K562 (cell line): ENCODE results near the gene ZMPSTE24. TPM values are rescaled to one million over a fixed set of nuclear protein-coding genes. Genes with fewer than 3 reads are reported as not detected.

ENCODE experiments used
- ATAC-seq: fragments of 200-7000 bp; cut with Tn5 transposase; 3 replicates; pipeline ENCODE4 v1.9.1; 2020; ENCODE audit warnings: moderate library complexity
- BruUV-seq: library from RNA; stranded (reverse); fragments of 400-500 nt; replicated peaks from 2 replicates; lab custom pipeline; 2021; lab: Mats Ljungman, UMichigan
- CTCF ChIA-PET: fragments of 300-600 bp; formaldehyde crosslinking; extraction: SDS; loops from one replicate; lab custom pipeline; 2021; ENCODE audit warnings: low intra/inter-chr PET ratio; lab: Yijun Ruan, JAX
- POLR2A ChIA-PET: fragments of 300-600, 350-650 bp; sonication (Branson Sonifier 250); formaldehyde crosslinking; extraction: SDS; loops from one replicate; lab custom pipeline; 2021; ENCODE audit warnings: antibody characterized with exemption, inconsistent platforms; lab: Yijun Ruan, JAX
- DNase-seq, 4 experiments: peaks; one replicate each; pipeline versions ENCODE4 v3.0.0 to v3.0.0-alpha.2; 2011 to 2018; ENCODE audit warnings: low spot score in 3 of 4, mixed read lengths in 3 of 4; ENCODE audit errors: extremely low read depth in 1 of 4
- FAIRE-seq: peaks from 2 replicates; lab custom pipeline; 2011; peaks lifted over from hg19 to GRCh38; lab: Jason Lieb, UNC
- H2AFZ ChIP-seq: 2 replicates; pipeline ENCODE4 v1.6.0; 2011; ENCODE audit warnings: low read depth, low read length, control low read depth, inconsistent platforms
- H3K27ac ChIP-seq: fragments of 200-600 bp; 3 replicates; pipeline ENCODE4 v1.8.0; 2011; ENCODE audit warnings: low read depth, mild to moderate bottlenecking, control low read depth, inconsistent platforms, low read length, moderate library complexity, mixed read lengths; ENCODE audit errors: extremely low read depth
- H3K27me3 ChIP-seq, 2 experiments: fragments of 300-600 bp in 1 of 2; 2 replicates in 1 of 2; 3 replicates in 1 of 2; pipeline versions ENCODE4 v1.6.0 to v1.8.0; 2011; ENCODE audit warnings: inconsistent platforms in 2 of 2, low read length in 2 of 2, mild to moderate bottlenecking in 1 of 2, mixed read lengths in 1 of 2, moderate library complexity in 1 of 2; ENCODE audit not compliant: control insufficient read depth in 2 of 2, insufficient read depth in 2 of 2
- H3K36me3 ChIP-seq: fragments of 300-600 bp; 3 replicates; pipeline ENCODE4 v1.8.0; 2011; ENCODE audit warnings: mild to moderate bottlenecking, low read length, inconsistent platforms; ENCODE audit not compliant: control insufficient read depth, insufficient read depth
- H3K4me1 ChIP-seq, 2 experiments: fragments of 200-600 bp in 1 of 2; replicated peaks in 1 of 2; 2 replicates in 1 of 2; 3 replicates in 1 of 2; pipeline versions ENCODE4 v1.5.1 to v1.8.0; 2011; ENCODE audit warnings: inconsistent platforms in 2 of 2, low read length in 2 of 2, mild to moderate bottlenecking in 1 of 2, mixed read lengths in 1 of 2, moderate library complexity in 1 of 2; ENCODE audit not compliant: control insufficient read depth in 2 of 2, insufficient read depth in 2 of 2
- H3K4me2 ChIP-seq: 2 replicates; pipeline ENCODE4 v1.6.1; 2011; ENCODE audit warnings: low read length, control low read depth, inconsistent platforms, mixed read lengths; ENCODE audit not compliant: insufficient read depth
- H3K4me3 ChIP-seq: fragments of 200-600 bp; sonication (generic), shearing (Covaris generic); 2 replicates; pipeline ENCODE4 v1.5.1; 2016; ENCODE audit warnings: control low read depth, inconsistent platforms
- H3K79me2 ChIP-seq: fragments of 200-600 bp; 3 replicates; pipeline ENCODE4 v1.8.0; 2011; ENCODE audit warnings: low read length, inconsistent platforms; ENCODE audit not compliant: control insufficient read depth, insufficient read depth
- H3K9ac ChIP-seq, 2 experiments: 2 replicates each; pipeline versions ENCODE4 v1.6.0 to v1.6.1; 2011; ENCODE audit warnings: low read depth in 2 of 2, low read length in 2 of 2, control low read depth in 1 of 2, inconsistent platforms in 1 of 2, mild to moderate bottlenecking in 1 of 2, mixed read lengths in 1 of 2; ENCODE audit not compliant: insufficient read depth in 1 of 2
- H3K9me1 ChIP-seq: one replicate; pipeline ENCODE4 v1.6.0; 2011; ENCODE audit warnings: inconsistent platforms, mild to moderate bottlenecking, low read length, moderate library complexity; ENCODE audit not compliant: control insufficient read depth, insufficient read depth
- H3K9me3 ChIP-seq: replicated peaks from 2 replicates; pipeline ENCODE4 v1.5.1; 2011; ENCODE audit warnings: low read depth, low read length, inconsistent platforms; ENCODE audit not compliant: control insufficient read depth, insufficient read depth
- H4K20me1 ChIP-seq: replicated peaks from 2 replicates; pipeline ENCODE4 v1.6.1; 2011; ENCODE audit warnings: low read length, inconsistent platforms, mixed read lengths; ENCODE audit not compliant: control insufficient read depth, insufficient read depth
- CBX3 ChIP-seq, 2 experiments: IDR thresholded peaks; 1 replicate in 1 of 2; 2 replicates in 1 of 2; pipeline ENCODE4 v1.6.1; 2012; ENCODE audit warnings: inconsistent platforms in 2 of 2, low read length in 2 of 2, borderline replicate concordance in 1 of 2, control low read depth in 1 of 2
- EHMT2 ChIP-seq: fragments of 450-650 bp; IDR thresholded peaks from 2 replicates; pipeline ENCODE4 v1.6.1; 2018; ENCODE audit warnings: antibody characterized with exemption
- FOXP1 ChIP-seq: sonication (generic); formaldehyde crosslinking; IDR thresholded peaks from 2 replicates; pipeline ENCODE4 v1.8.0; 2022; ENCODE audit warnings: mild to moderate bottlenecking, missing genetic modification reagents
- NR2C2 ChIP-seq, 2 experiments: fragments of 200-800 bp in 1 of 2; sonication (Bioruptor generic) in 1 of 2; sonication (generic) in 1 of 2; formaldehyde crosslinking in 1 of 2; IDR thresholded peaks; 2 replicates each; pipeline versions ENCODE4 v1.6.1 to v1.8.0; 2016 to 2022; ENCODE audit warnings: mild to moderate bottlenecking in 1 of 2, missing compliant biosample characterization in 1 of 2, missing genetic modification characterization in 1 of 2, missing genetic modification reagents in 1 of 2
- NUFIP1 ChIP-seq: fragments of 450-650 bp; IDR thresholded peaks from 2 replicates; pipeline ENCODE4 v1.6.1; 2018; ENCODE audit not compliant: partially characterized antibody
- SETDB1 ChIP-seq: IDR thresholded peaks from one replicate; pipeline ENCODE4 v1.6.1; 2012; ENCODE audit warnings: low read length, control low read depth, inconsistent platforms
- ZNF311 ChIP-seq: fragments of 250-450 bp; sonication (Bioruptor Pico); IDR thresholded peaks from 2 replicates; pipeline ENCODE4 v1.4.0; 2020; ENCODE audit warnings: mild to moderate bottlenecking, moderate library complexity
- WGBS: fragments of 100-300 bp; shearing (Covaris generic); methylation state at CpG from one replicate; pipeline ENCODE4 v1.1.6; 2016; ENCODE audit warnings: low coverage, mixed read lengths; ENCODE audit not compliant: insufficient coverage; ENCODE audit errors: missing lambda C conversion rate; 5-methylcytosine and 5-hydroxymethylcytosine counted together
- in situ Hi-C: fragments of 300-500 bp; cut with MboI; formaldehyde crosslinking; loops from 4 replicates; pipeline ENCODE4 v1.15.0; 2018; ENCODE audit warnings: inconsistent platforms, mixed read lengths
- intact Hi-C: fragments of 100-400 bp; cut with micrococcal nuclease; formaldehyde crosslinking; loops from 2 replicates; pipeline ENCODE4 v1.14.2; 2022
- polyA plus RNA-seq, 8 experiments: library from polyadenylated mRNA; depleted of rRNA in 4 of 8; stranded (reverse) in 5 of 8; unstranded in 3 of 8; fragments of >200 nt; fragmentation: Nextera tagmentation in 2 of 8; fragmentation: Illumina TruSeq in 1 of 8; extraction: Ambion mirVana in 2 of 8; extraction: Trizol in 1 of 8; gene quantifications; 2 replicates each; pipeline versions ENCODE4 v1.2.1 to v1.2.3, GENCODE V29; 2011 to 2014; ENCODE audit warnings: inconsistent platforms in 1 of 8, missing spikeins in 1 of 8
- total RNA-seq, 7 experiments: library from RNA; depleted of rRNA in 6 of 7; stranded (reverse); fragments of >200 nt in 6 of 7; fragmentation: Illumina TruSeq in 2 of 7; extraction: Trizol in 2 of 7; gene quantifications; 2 replicates each; pipeline versions ENCODE4 v1.2.1 to v1.2.3, GENCODE V29; 2011 to 2021; ENCODE audit warnings: low replicate concordance in 1 of 7
- TF ChIP-seq, protein P1 (sequence below): fragments of 450-650 bp; formaldehyde crosslinking; IDR thresholded peaks from 2 replicates; pipeline ENCODE4 v1.4.0; 2022; ENCODE audit warnings: missing genetic modification characterization
- TF ChIP-seq, protein P2 (sequence below): IDR thresholded peaks from 2 replicates; pipeline ENCODE4 v1.6.1; 2014; ENCODE audit warnings: antibody characterized with exemption
- TF ChIP-seq, protein P3 (sequence below): sonication (generic); formaldehyde crosslinking; IDR thresholded peaks from 2 replicates; pipeline ENCODE4 v1.8.1; 2023; ENCODE audit warnings: missing genetic modification reagents, mild to moderate bottlenecking, borderline replicate concordance
- TF ChIP-seq, protein P4 (sequence below): fragments of 250-450 bp; sonication (Bioruptor Pico); IDR thresholded peaks from 2 replicates; pipeline ENCODE4 v1.5.0; 2020; ENCODE audit warnings: mild to moderate bottlenecking, borderline replicate concordance

ZMPSTE24 gene
- total and polyA plus RNA-seq, 9 of the 15 experiments (the other 6 are each of a cell fraction or from before 2014, with no cell fraction given), result 30.7 to 75.9 (median 64.3) TPM

DNA sequence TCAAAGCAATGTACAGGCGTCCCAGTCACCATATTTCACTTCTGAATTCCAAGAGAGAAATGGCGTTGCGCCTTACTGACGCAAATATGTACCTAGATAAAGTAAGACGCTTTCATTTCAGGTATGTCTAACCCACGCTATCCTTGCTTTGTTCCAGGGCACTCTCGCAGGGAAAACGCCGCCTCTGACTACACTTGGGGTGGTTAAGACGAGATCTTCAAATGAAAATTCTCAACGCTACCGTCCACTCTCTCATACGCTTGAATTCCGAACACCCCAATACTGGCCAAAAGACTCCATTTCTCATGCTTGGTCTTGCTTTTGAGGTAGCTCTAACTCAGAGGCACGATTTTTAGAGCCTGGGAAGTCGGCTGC is 736 bp upstream of the ZMPSTE24 start:
- intact Hi-C loops, result no loop called here
- no peaks in the 10 kb centered on the region for H3K9me1 ChIP-seq
- H3K4me1 ChIP-seq, result peaks cover 0 to 6% of the 10 kb centered on the region in 2 experiments; a peak in 4 of 5 replicates
- H3K9ac ChIP-seq, result peak overlapping the region; percentile 98 to 99
- DNase-seq (peak in 1 of 4 experiments; percentile 24), FAIRE-seq (no peak), ATAC-seq (peak; percentile 37)
- H3K79me2 ChIP-seq, result peaks cover 59% of the 10 kb centered on the region
- H2AFZ ChIP-seq, result peak overlapping the region; percentile 96
- WGBS, result under 1% methylated on average over 16 of the region's 16 CpGs
- no peaks in the 10 kb centered on the region for H3K9me3 ChIP-seq
- H3K27ac ChIP-seq, result peak overlapping the region; percentile 97
- H3K4me3 ChIP-seq, result peak overlapping the region; percentile 95
- H3K36me3 ChIP-seq, result peaks cover 33% of the 10 kb centered on the region
- ChIA-PET CTCF (interaction anchor here (0.6 kb wide), 1 partner anchor 40 kb away, joined by 3 read pairs; no protein-coding TSS in a partner anchor), POLR2A (interaction anchor here (0.6 to 3.4 kb wide), 12 partner anchors 10 to 621 kb away, joined by 3 to 23 read pairs (median 3); partner anchors contain the start of gene TMCO2)
- no peaks in the 10 kb centered on the region; a peak in 1 of 5 replicates for H3K27me3 ChIP-seq
- H3K4me2 ChIP-seq, result peak overlapping the region; percentile 98
- TSS peak; percentile 87 for BruUV-seq
- H4K20me1 ChIP-seq, result no peaks in the 10 kb centered on the region
- in situ Hi-C loops, result no loop called here
- TF ChIP-seq NUFIP1 (no peak), FOXP1 (CRISPR knock-in tag) (no peak), EHMT2 (no peak), SETDB1 (no peak), CBX3 (IDR thresholded peaks at IDR 0.05; ENCODE audit: borderline replicate concordance in 1 of 2, low read length in 2 of 2) (no peak; a peak in 1 of 3 replicates), NR2C2 (CRISPR knock-in tag; IDR thresholded peaks at IDR 0.05) (no peak), NR2C2 (tag; IDR thresholded peaks at IDR 0.05) (0 out of 2 replicates have a peak, but pooled peaks have one; percentile 8), ZNF311 (CRISPR knock-in tag) (no peak)
- TF ChIP-seq, protein P1, sequence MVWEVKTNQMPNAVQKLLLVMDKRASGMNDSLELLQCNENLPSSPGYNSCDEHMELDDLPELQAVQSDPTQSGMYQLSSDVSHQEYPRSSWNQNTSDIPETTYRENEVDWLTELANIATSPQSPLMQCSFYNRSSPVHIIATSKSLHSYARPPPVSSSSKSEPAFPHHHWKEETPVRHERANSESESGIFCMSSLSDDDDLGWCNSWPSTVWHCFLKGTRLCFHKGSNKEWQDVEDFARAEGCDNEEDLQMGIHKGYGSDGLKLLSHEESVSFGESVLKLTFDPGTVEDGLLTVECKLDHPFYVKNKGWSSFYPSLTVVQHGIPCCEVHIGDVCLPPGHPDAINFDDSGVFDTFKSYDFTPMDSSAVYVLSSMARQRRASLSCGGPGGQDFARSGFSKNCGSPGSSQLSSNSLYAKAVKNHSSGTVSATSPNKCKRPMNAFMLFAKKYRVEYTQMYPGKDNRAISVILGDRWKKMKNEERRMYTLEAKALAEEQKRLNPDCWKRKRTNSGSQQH (CRISPR knock-in tag), result 0 out of 2 replicates have a peak, but pooled peaks have one; percentile 16
- TF ChIP-seq, protein P2, sequence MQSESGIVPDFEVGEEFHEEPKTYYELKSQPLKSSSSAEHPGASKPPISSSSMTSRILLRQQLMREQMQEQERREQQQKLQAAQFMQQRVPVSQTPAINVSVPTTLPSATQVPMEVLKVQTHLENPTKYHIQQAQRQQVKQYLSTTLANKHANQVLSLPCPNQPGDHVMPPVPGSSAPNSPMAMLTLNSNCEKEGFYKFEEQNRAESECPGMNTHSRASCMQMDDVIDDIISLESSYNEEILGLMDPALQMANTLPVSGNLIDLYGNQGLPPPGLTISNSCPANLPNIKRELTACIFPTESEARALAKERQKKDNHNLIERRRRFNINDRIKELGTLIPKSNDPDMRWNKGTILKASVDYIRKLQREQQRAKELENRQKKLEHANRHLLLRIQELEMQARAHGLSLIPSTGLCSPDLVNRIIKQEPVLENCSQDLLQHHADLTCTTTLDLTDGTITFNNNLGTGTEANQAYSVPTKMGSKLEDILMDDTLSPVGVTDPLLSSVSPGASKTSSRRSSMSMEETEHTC, result no peak
- TF ChIP-seq, protein P3, sequence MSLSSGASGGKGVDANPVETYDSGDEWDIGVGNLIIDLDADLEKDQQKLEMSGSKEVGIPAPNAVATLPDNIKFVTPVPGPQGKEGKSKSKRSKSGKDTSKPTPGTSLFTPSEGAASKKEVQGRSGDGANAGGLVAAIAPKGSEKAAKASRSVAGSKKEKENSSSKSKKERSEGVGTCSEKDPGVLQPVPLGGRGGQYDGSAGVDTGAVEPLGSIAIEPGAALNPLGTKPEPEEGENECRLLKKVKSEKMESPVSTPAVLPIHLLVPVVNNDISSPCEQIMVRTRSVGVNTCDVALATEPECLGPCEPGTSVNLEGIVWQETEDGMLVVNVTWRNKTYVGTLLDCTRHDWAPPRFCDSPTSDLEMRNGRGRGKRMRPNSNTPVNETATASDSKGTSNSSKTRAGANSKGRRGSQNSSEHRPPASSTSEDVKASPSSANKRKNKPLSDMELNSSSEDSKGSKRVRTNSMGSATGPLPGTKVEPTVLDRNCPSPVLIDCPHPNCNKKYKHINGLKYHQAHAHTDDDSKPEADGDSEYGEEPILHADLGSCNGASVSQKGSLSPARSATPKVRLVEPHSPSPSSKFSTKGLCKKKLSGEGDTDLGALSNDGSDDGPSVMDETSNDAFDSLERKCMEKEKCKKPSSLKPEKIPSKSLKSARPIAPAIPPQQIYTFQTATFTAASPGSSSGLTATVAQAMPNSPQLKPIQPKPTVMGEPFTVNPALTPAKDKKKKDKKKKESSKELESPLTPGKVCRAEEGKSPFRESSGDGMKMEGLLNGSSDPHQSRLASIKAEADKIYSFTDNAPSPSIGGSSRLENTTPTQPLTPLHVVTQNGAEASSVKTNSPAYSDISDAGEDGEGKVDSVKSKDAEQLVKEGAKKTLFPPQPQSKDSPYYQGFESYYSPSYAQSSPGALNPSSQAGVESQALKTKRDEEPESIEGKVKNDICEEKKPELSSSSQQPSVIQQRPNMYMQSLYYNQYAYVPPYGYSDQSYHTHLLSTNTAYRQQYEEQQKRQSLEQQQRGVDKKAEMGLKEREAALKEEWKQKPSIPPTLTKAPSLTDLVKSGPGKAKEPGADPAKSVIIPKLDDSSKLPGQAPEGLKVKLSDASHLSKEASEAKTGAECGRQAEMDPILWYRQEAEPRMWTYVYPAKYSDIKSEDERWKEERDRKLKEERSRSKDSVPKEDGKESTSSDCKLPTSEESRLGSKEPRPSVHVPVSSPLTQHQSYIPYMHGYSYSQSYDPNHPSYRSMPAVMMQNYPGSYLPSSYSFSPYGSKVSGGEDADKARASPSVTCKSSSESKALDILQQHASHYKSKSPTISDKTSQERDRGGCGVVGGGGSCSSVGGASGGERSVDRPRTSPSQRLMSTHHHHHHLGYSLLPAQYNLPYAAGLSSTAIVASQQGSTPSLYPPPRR (CRISPR knock-in tag), result 0 out of 2 replicates have a peak, but pooled peaks have one; percentile 12
- TF ChIP-seq, protein P4, sequence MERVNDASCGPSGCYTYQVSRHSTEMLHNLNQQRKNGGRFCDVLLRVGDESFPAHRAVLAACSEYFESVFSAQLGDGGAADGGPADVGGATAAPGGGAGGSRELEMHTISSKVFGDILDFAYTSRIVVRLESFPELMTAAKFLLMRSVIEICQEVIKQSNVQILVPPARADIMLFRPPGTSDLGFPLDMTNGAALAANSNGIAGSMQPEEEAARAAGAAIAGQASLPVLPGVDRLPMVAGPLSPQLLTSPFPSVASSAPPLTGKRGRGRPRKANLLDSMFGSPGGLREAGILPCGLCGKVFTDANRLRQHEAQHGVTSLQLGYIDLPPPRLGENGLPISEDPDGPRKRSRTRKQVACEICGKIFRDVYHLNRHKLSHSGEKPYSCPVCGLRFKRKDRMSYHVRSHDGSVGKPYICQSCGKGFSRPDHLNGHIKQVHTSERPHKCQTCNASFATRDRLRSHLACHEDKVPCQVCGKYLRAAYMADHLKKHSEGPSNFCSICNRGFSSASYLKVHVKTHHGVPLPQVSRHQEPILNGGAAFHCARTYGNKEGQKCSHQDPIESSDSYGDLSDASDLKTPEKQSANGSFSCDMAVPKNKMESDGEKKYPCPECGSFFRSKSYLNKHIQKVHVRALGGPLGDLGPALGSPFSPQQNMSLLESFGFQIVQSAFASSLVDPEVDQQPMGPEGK (CRISPR knock-in tag), result no peak
